Central memory CD8-positive, alpha-beta T cell (primary cell): ENCODE measurements around the gene PPP1R12B.
"Not testable (repeated sequence)": the region's sequence is repeated elsewhere in the genome, so short reads cannot be mapped to it uniquely, and the experiment has no call there.

Source experiments
- ATAC-seq: fragments of 150-1000 bp; cut with Tn5 transposase; replicated peaks from 2 replicates; pipeline ENCODE4 v1.10.0; 2022; ENCODE audit warnings: mild to moderate bottlenecking, moderate FRiP score, moderate number of reproducible peaks; ENCODE audit not compliant: poor library complexity, severe bottlenecking; ENCODE audit errors: extremely low read depth
- DNase-seq, 2 donors: peaks; one replicate each; pipeline ENCODE4 v3.0.0; 2021; ENCODE audit warnings: low spot score in 2 of 2
- H3K27ac Mint-ChIP-seq: one replicate; pipeline ENCODE4 v1.8.0; 2022; ENCODE audit warnings: low read depth, mild to moderate bottlenecking, moderate library complexity, mixed read lengths
- H3K27me3 Mint-ChIP-seq: one replicate; pipeline ENCODE4 v1.8.0; 2022; ENCODE audit warnings: mixed read lengths
- H3K36me3 Mint-ChIP-seq: one replicate; pipeline ENCODE4 v1.8.0; 2022; ENCODE audit warnings: mild to moderate bottlenecking, moderate library complexity, mixed read lengths; ENCODE audit not compliant: insufficient read depth
- H3K4me1 Mint-ChIP-seq: one replicate; pipeline ENCODE4 v1.8.0; 2022; ENCODE audit warnings: mixed read lengths
- H3K4me3 Mint-ChIP-seq: one replicate; pipeline ENCODE4 v1.8.0; 2022; ENCODE audit warnings: mild to moderate bottlenecking, moderate library complexity, mixed read lengths
- H3K9me3 Mint-ChIP-seq: one replicate; pipeline ENCODE4 v1.8.0; 2022; ENCODE audit warnings: mixed read lengths

Gene PPP1R12B

DNA sequence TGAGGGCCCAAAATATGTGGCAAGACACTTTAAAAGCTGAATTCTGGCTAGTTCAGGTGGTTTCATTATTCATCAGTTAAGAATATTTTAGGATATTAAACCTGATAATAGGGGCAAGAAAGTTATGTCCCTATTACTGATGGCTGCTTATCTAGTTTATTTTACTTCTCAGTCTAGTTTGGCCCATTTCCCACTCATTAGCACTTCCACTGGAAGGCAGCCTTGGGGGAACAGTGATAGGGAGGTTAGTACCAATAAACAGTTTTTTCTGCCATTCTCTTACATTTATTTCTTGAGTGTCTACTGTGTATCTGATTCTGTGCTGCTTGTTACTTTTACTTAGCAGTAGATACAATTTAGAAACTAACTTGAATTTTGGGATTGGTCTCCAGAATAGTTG is 9.0 kb downstream of the PPP1R12B start:
- Mint-ChIP-seq H3K27me3 (no peaks in the 10 kb centered on the region), H3K9me3 (no peaks in the 10 kb centered on the region), H3K36me3 (peaks cover 2% of the 10 kb centered on the region), H3K4me1 (peaks cover 28% of the 10 kb centered on the region), H3K27ac (no peak overlapping the region), H3K4me3 (no peak overlapping the region)
- DNase-seq = no peak
- ATAC-seq = no peak

- Mint-ChIP-seq H3K36me3 (no peaks in the 10 kb centered on the region), H3K4me3 (no peak overlapping the region)
- no peak for ATAC-seq
These were observed 12.7 kb downstream of the PPP1R12B start for GRCh38 chr1:202361224-202361623.

GRCh38 chr1:202361701-202362100 is 13.2 kb downstream of the PPP1R12B start:
- Mint-ChIP-seq H3K4me1 (peaks cover 17% of the 10 kb centered on the region), H3K9me3 (no peaks in the 10 kb centered on the region), H3K27me3 (no peaks in the 10 kb centered on the region), H3K27ac (no peak overlapping the region), H3K36me3 (no peaks in the 10 kb centered on the region), H3K4me3 (no peak overlapping the region)
- DNase-seq = no peak
- no peak for ATAC-seq

More at GRCh38 chr1:202361224-202361623, 12.7 kb downstream of the PPP1R12B start:
- H3K9me3 Mint-ChIP-seq = no peaks in the 10 kb centered on the region
- peaks cover 21% of the 10 kb centered on the region for H3K4me1 Mint-ChIP-seq
- no peak for DNase-seq
- no peaks in the 10 kb centered on the region for H3K27me3 Mint-ChIP-seq
- H3K27ac Mint-ChIP-seq = no peak overlapping the region

- Mint-ChIP-seq H3K9me3 (no peaks in the 10 kb centered on the region), H3K27ac (no peak overlapping the region), H3K4me3 (no peak overlapping the region), H3K36me3 (no peaks in the 10 kb centered on the region), H3K4me1 (peaks cover 17% of the 10 kb centered on the region), H3K27me3 (no peaks in the 10 kb centered on the region)
- no peak for ATAC-seq
- no peak for DNase-seq
These were observed 13.7 kb downstream of the PPP1R12B start for GRCh38 chr1:202362212-202362611.

DNA sequence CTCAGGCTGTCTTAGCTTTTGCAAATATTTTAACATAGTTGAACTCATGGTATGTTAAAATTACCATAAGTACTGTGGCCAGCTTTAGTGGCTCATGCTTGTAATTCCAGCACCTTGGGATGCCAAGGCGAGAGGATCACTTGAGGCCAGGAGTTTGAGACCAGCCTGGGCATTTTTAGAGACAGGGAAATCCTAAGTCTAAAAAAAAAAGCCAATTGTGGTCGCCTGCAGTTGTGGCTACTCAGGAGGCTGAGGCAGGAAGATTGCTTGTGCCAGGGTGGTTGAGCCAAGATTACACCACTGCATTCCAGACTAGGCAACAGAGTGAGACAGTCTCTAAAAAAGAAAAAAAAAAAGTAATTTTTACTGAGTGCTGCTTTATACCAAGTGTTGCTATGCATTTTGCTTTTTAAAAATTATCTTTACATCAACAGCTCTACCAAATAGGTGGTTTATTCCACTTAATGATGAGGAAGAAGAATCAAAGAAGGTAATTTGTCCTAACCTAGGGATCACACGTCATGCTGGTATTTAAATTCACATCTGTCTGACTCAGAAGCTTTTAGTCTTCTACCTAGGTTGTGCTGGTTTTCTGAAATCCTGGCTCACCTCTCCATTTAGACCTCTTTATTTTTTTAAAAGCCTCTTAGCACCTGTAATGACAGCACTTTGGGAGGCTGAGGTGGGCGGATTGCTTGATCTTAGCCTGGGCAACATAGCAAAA is 16.8 kb downstream of the PPP1R12B start:
- no peaks in the 10 kb centered on the region for H3K9me3 Mint-ChIP-seq
- no peak overlapping the region for H3K27ac Mint-ChIP-seq
- H3K36me3 Mint-ChIP-seq = no peaks in the 10 kb centered on the region
- H3K27me3 Mint-ChIP-seq = no peaks in the 10 kb centered on the region
- no peak overlapping the region for H3K4me3 Mint-ChIP-seq
- peaks cover 17% of the 10 kb centered on the region for H3K4me1 Mint-ChIP-seq
- no peak for DNase-seq
- ATAC-seq = no peak

DNA sequence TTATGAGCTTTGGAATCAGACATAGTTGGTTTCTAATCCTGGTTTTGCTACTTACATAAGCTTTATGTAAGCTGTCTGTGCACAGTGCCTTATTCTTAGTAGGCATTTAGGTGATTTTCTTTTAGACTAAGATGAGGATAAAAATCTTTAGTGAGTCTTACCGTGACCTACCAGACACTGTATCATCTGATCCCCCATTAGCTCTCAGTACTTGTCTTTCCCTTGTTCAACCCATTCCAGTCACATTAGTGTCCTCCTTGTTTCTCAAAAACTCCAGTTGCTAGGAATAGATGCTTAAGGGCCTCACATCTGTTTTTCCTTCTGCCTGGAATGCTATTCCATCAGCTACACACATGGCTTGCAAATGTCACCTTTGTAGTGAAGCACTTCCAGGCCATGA is 18.8 kb downstream of the PPP1R12B start:
- H3K4me3 Mint-ChIP-seq = no peak overlapping the region
- H3K4me1 Mint-ChIP-seq = peaks cover 5% of the 10 kb centered on the region
- ATAC-seq (no peak), DNase-seq (no peak)
- no peaks in the 10 kb centered on the region for H3K36me3 Mint-ChIP-seq
- no peaks in the 10 kb centered on the region for H3K27me3 Mint-ChIP-seq
- no peak overlapping the region for H3K27ac Mint-ChIP-seq
- H3K9me3 Mint-ChIP-seq = no peaks in the 10 kb centered on the region

- not testable (repeated sequence) for H3K4me3 Mint-ChIP-seq, H3K36me3 Mint-ChIP-seq, ATAC-seq, H3K27ac Mint-ChIP-seq, DNase-seq, H3K9me3 Mint-ChIP-seq, H3K27me3 Mint-ChIP-seq
- peaks cover 13% of the 10 kb centered on the region for H3K4me1 Mint-ChIP-seq
These were observed 22.4 kb downstream of the PPP1R12B start for GRCh38 chr1:202370906-202371305.

DNA sequence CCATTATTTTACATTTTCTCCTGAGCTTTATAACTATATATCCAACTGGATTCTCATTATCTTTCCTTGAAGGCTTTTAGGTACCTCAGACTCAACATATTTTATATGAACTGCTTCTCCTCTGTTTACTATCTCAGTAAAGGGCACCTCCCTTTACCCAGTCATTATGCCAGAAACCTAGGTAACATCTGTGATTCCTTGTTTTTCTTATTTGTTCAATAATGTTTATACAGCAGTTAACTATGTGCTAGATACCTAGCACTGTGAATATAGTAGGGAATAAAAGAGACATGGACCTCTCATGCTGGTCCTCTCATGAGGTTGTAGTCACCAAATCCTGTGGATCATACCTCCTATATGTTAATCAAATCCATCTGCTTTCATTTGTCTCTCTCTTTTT is 25.6 kb downstream of the PPP1R12B start:
- no peaks in the 10 kb centered on the region for H3K27me3 Mint-ChIP-seq
- no peaks in the 10 kb centered on the region for H3K9me3 Mint-ChIP-seq
- ATAC-seq = no peak
- H3K27ac Mint-ChIP-seq = no peak overlapping the region
- DNase-seq = no peak
- H3K4me1 Mint-ChIP-seq = peaks cover 24% of the 10 kb centered on the region
- no peak overlapping the region for H3K4me3 Mint-ChIP-seq
- no peaks in the 10 kb centered on the region for H3K36me3 Mint-ChIP-seq

- not testable (repeated sequence) for H3K27me3 Mint-ChIP-seq, H3K27ac Mint-ChIP-seq, H3K9me3 Mint-ChIP-seq, ATAC-seq, H3K4me3 Mint-ChIP-seq, H3K36me3 Mint-ChIP-seq, DNase-seq
- peaks cover 29% of the 10 kb centered on the region for H3K4me1 Mint-ChIP-seq
These were observed 26.7 kb downstream of the PPP1R12B start for GRCh38 chr1:202375175-202375574.

- Mint-ChIP-seq H3K27ac (no peak overlapping the region), H3K4me3 (no peak overlapping the region)
- ATAC-seq = no peak
These were observed 27.7 kb downstream of the PPP1R12B start for GRCh38 chr1:202376247-202376646.

GRCh38 chr1:202379884-202380529 is 31.5 kb downstream of the PPP1R12B start:
- DNase-seq, H3K27ac Mint-ChIP-seq, H3K9me3 Mint-ChIP-seq, H3K4me3 Mint-ChIP-seq, H3K27me3 Mint-ChIP-seq, H3K36me3 Mint-ChIP-seq: not testable (repeated sequence)
- peak; percentile 52 for ATAC-seq
- peaks cover 31% of the 10 kb centered on the region for H3K4me1 Mint-ChIP-seq

More at GRCh38 chr1:202376247-202376646, 27.7 kb downstream of the PPP1R12B start:
- Mint-ChIP-seq H3K27me3 (no peaks in the 10 kb centered on the region), H3K9me3 (no peaks in the 10 kb centered on the region), H3K36me3 (no peaks in the 10 kb centered on the region), H3K4me1 (peaks cover 36% of the 10 kb centered on the region)
- DNase-seq = no peak

GRCh38 chr1:202380535-202380934 is 32.0 kb downstream of the PPP1R12B start:
- H3K4me3 Mint-ChIP-seq, ATAC-seq, H3K27me3 Mint-ChIP-seq, DNase-seq, H3K27ac Mint-ChIP-seq, H3K9me3 Mint-ChIP-seq, H3K36me3 Mint-ChIP-seq: not testable (repeated sequence)
- peaks cover 26% of the 10 kb centered on the region for H3K4me1 Mint-ChIP-seq

DNA sequence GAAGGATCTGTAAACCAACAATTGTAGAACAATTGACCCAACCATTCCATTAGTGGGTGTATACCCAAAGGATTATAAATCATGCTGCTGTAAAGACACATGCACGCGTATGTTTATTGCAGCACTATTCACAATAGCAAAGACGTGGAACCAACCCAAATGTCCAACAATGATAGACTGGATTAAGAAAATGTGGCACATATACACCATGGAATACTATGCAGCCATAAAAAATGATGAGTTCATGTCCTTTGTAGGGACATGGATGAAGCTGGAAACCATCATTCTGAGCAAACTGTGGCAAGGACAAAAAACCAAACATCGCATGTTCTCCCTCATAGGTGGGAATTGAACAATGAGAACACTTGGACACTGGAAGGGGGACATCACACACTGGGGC is 33.4 kb downstream of the PPP1R12B start:
- H3K36me3 Mint-ChIP-seq, ATAC-seq, H3K27ac Mint-ChIP-seq, H3K27me3 Mint-ChIP-seq, H3K4me3 Mint-ChIP-seq, DNase-seq, H3K9me3 Mint-ChIP-seq: not testable (repeated sequence)
- H3K4me1 Mint-ChIP-seq = peaks cover 18% of the 10 kb centered on the region
